Upper lobe of right lung (tissue), 1 donor: ENCODE results near the gene ARMH1. TPM values are rescaled to one million over a fixed set of nuclear protein-coding genes. Genes with fewer than 3 reads are reported as not detected.
A peak's percentile ranks its signal among the peaks of the same experiment; 100 is the strongest.

Experiments
- ATAC-seq: fragments of 200-7000 bp; cut with Tn5 transposase; one replicate; pipeline ENCODE4 v1.9.1; 2020; ENCODE audit warnings: mild to moderate bottlenecking, moderate library complexity
- DNase-seq: peaks from one replicate; pipeline ENCODE4 v3.0.0-alpha.2; 2020
- H3K27ac ChIP-seq: fragments of 200-600 bp; one replicate; pipeline ENCODE4 v1.8.0; 2022
- H3K27me3 ChIP-seq: fragments of 200-600 bp; one replicate; pipeline ENCODE4 v1.8.0; 2022; ENCODE audit warnings: mild to moderate bottlenecking
- H3K36me3 ChIP-seq: fragments of 200-600 bp; one replicate; pipeline ENCODE4 v1.8.0; 2022
- H3K4me1 ChIP-seq: fragments of 200-600 bp; one replicate; pipeline ENCODE4 v1.8.0; 2022
- H3K4me3 ChIP-seq: fragments of 200-600 bp; one replicate; pipeline ENCODE4 v1.8.0; 2022; ENCODE audit warnings: mild to moderate bottlenecking
- H3K9me3 ChIP-seq: fragments of 200-600 bp; one replicate; pipeline ENCODE4 v1.8.0; 2022
- CTCF ChIP-seq: fragments of 200-600 bp; IDR thresholded peaks from one replicate; pipeline ENCODE4 v1.8.0; 2022; ENCODE audit warnings: antibody characterized with exemption
- intact Hi-C: fragments of 100-400 bp; cut with DNase I; formaldehyde crosslinking; loops from one replicate; pipeline ENCODE4 v1.11.0; 2022
- total RNA-seq: library from RNA; stranded (reverse); fragmentation: NEBNext Ultra II Directional; extraction: Animal tissue kit (Norgen Biotek cat#: 25700); gene quantifications from one replicate; pipeline ENCODE4 v1.2.1, GENCODE V29; 2021
- donor health status: DM: no; HTN: yes; CAD: no; lungs with severe emphysema.

ARMH1 gene
- total RNA-seq, 1 donor from 2014 or later, result 5.9 TPM

GRCh38 chr1:44719318-44719717 lies 44.8 kb downstream of the ARMH1 start:
- ATAC-seq (no peak), DNase-seq (no peak)
- no peaks in the 10 kb centered on the region for H3K36me3 ChIP-seq
- peaks cover 13% of the 10 kb centered on the region for H3K4me1 ChIP-seq
- H3K4me3 ChIP-seq, result no peak overlapping the region
- H3K9me3 ChIP-seq, result no peaks in the 10 kb centered on the region
- no peak for TF ChIP-seq CTCF
- H3K27ac ChIP-seq, result no peak overlapping the region
- H3K27me3 ChIP-seq, result no peaks in the 10 kb centered on the region
- intact Hi-C loops, result no loop called here

GRCh38 chr1:44720281-44720680 lies 45.8 kb downstream of the ARMH1 start:
- H3K4me3 ChIP-seq, result no peak overlapping the region
- no peak overlapping the region for H3K27ac ChIP-seq
- no peak for TF ChIP-seq CTCF
- H3K36me3 ChIP-seq, result no peaks in the 10 kb centered on the region
- no peaks in the 10 kb centered on the region for H3K27me3 ChIP-seq
- intact Hi-C loops, result no loop called here
- no peak for ATAC-seq
- DNase-seq, result no peak
- H3K9me3 ChIP-seq, result no peaks in the 10 kb centered on the region
- H3K4me1 ChIP-seq, result peaks cover 5% of the 10 kb centered on the region

GRCh38 chr1:44721485-44722361 lies 47.2 kb downstream of the ARMH1 start:
- Histone ChIP-seq H3K36me3 (no peaks in the 10 kb centered on the region), H3K4me3 (no peak overlapping the region), H3K9me3 (no peaks in the 10 kb centered on the region), H3K27ac (peak overlapping the region; percentile 82), H3K27me3 (no peaks in the 10 kb centered on the region), H3K4me1 (peaks cover 4% of the 10 kb centered on the region)
- TF ChIP-seq CTCF, result no peak
- ATAC-seq (peak; percentile 89), DNase-seq (peak; percentile 81)
- intact Hi-C loops, result no loop called here

- TF ChIP-seq CTCF, result no peak
- intact Hi-C loops, result no loop called here
Measured at GRCh38 chr1:44723064-44723463, 48.5 kb downstream of the ARMH1 start.

GRCh38 chr1:44723496-44724295 lies 49.2 kb downstream of the ARMH1 start:
- no peak for TF ChIP-seq CTCF
- Histone ChIP-seq H3K36me3 (no peaks in the 10 kb centered on the region), H3K4me3 (no peak overlapping the region), H3K27me3 (no peaks in the 10 kb centered on the region), H3K27ac (no peak overlapping the region), H3K4me1 (peaks cover 4% of the 10 kb centered on the region), H3K9me3 (no peaks in the 10 kb centered on the region)
- intact Hi-C loops, result no loop called here
- no peak for DNase-seq
- ATAC-seq, result peak; percentile 49

More at GRCh38 chr1:44723064-44723463, 48.5 kb downstream of the ARMH1 start:
- Histone ChIP-seq H3K27ac (no peak overlapping the region), H3K4me3 (no peak overlapping the region), H3K27me3 (no peaks in the 10 kb centered on the region), H3K9me3 (no peaks in the 10 kb centered on the region), H3K4me1 (peaks cover 4% of the 10 kb centered on the region), H3K36me3 (no peaks in the 10 kb centered on the region)
- DNase-seq, result no peak
- no peak for ATAC-seq
